Karpas-422 (cell line): Measurements from ENCODE around the gene KCTD16. TPM values are rescaled to one million over a fixed set of nuclear protein-coding genes. Genes with fewer than 3 reads are reported as not detected.

ENCODE experiments used
- DNase-seq: peaks from one replicate; pipeline ENCODE4 v3.0.0-alpha.2; 2015
- H2AFZ ChIP-seq: fragments of 200-600 bp; sonication (generic); 2 replicates; pipeline ENCODE4 v1.6.1; 2014; ENCODE audit warnings: antibody characterized with exemption, low read length, mixed read lengths
- H3K27ac ChIP-seq: fragments of 200-600 bp; sonication (generic); 2 replicates; pipeline ENCODE4 v1.5.1; 2014; ENCODE audit warnings: mild to moderate bottlenecking, low read length, moderate library complexity
- H3K27me3 ChIP-seq: fragments of 200-600 bp; sonication (generic); 2 replicates; pipeline ENCODE4 v1.6.1; 2014; ENCODE audit warnings: low read length, mixed read lengths
- H3K36me3 ChIP-seq: fragments of 200-600 bp; sonication (generic); 2 replicates; pipeline ENCODE4 v1.6.1; 2014; ENCODE audit warnings: low read length, mixed read lengths; ENCODE audit not compliant: insufficient read depth
- H3K4me1 ChIP-seq: fragments of 200-600 bp; sonication (generic); 2 replicates; pipeline ENCODE4 v1.6.1; 2014; ENCODE audit warnings: mild to moderate bottlenecking, low read length, mixed read lengths
- H3K4me2 ChIP-seq: fragments of 200-600 bp; sonication (generic); 2 replicates; pipeline ENCODE4 v1.6.1; 2014; ENCODE audit warnings: low read length, low read depth, mild to moderate bottlenecking; ENCODE audit not compliant: poor library complexity, severe bottlenecking
- H3K4me3 ChIP-seq: fragments of 200-600 bp; sonication (generic); 2 replicates; pipeline ENCODE4 v1.5.1; 2014; ENCODE audit warnings: mild to moderate bottlenecking, antibody characterized with exemption, low read length, mixed read lengths
- H3K79me2 ChIP-seq: fragments of 200-600 bp; sonication (generic); 2 replicates; pipeline ENCODE4 v1.6.1; 2014; ENCODE audit warnings: mild to moderate bottlenecking, low read length, mixed read lengths
- H3K9ac ChIP-seq: fragments of 200-600 bp; sonication (generic); 2 replicates; pipeline ENCODE4 v1.6.0; 2014; ENCODE audit warnings: low read length
- H3K9me2 ChIP-seq: fragments of 200-600 bp; sonication (generic), shearing (Covaris generic); replicated peaks from 2 replicates; pipeline ENCODE4 v1.6.0; 2014; ENCODE audit warnings: mild to moderate bottlenecking, low read length, moderate library complexity; ENCODE audit not compliant: insufficient read depth
- H3K9me3 ChIP-seq: fragments of 300-700, 200-600 bp; sonication (generic); 2 replicates; pipeline ENCODE4 v1.6.1; 2014; ENCODE audit warnings: low read length, mixed read lengths
- H4K20me1 ChIP-seq: fragments of 200-600 bp; sonication (generic); 2 replicates; pipeline ENCODE4 v1.6.1; 2014; ENCODE audit warnings: mild to moderate bottlenecking, antibody characterized with exemption, low read length, low read depth; ENCODE audit not compliant: insufficient read depth
- total RNA-seq: library from RNA; depleted of rRNA; stranded (reverse); fragments of >200 nt; shearing (Covaris generic); gene quantifications from 2 replicates; pipeline ENCODE4 v1.2.3, GENCODE V29; 2014; ENCODE audit warnings: low replicate concordance

The KCTD16 gene
- total RNA-seq, 1 experiment from 2014 or later, result 0.11 TPM

- Histone ChIP-seq H3K27ac (no peak overlapping the region), H3K27me3 (no peaks in the 10 kb centered on the region), H3K9me2 (no peaks in the 10 kb centered on the region), H3K9ac (no peak overlapping the region), H3K9me3 (no peaks in the 10 kb centered on the region), H3K4me3 (no peak overlapping the region), H2AFZ (no peak overlapping the region), H3K79me2 (no peaks in the 10 kb centered on the region), H3K4me2 (no peak overlapping the region), H3K4me1 (peaks cover 17% of the 10 kb centered on the region), H3K36me3 (no peaks in the 10 kb centered on the region), H4K20me1 (no peaks in the 10 kb centered on the region)
- DNase-seq, result no peak
Observed at GRCh38 chr5:144192661-144193060, 22.0 kb downstream of the KCTD16 start.

GRCh38 chr5:144194144-144194543 lies 23.5 kb downstream of the KCTD16 start:
- peaks cover 9% of the 10 kb centered on the region for H3K4me1 ChIP-seq
- no peaks in the 10 kb centered on the region for H3K79me2 ChIP-seq
- no peaks in the 10 kb centered on the region for H4K20me1 ChIP-seq
- no peak for DNase-seq
- no peak overlapping the region for H3K4me3 ChIP-seq
- H3K9me2 ChIP-seq, result no peaks in the 10 kb centered on the region
- H3K9ac ChIP-seq, result no peak overlapping the region
- H3K36me3 ChIP-seq, result no peaks in the 10 kb centered on the region
- no peaks in the 10 kb centered on the region for H3K9me3 ChIP-seq
- no peak overlapping the region for H3K4me2 ChIP-seq
- no peak overlapping the region for H2AFZ ChIP-seq
- H3K27me3 ChIP-seq, result no peaks in the 10 kb centered on the region
- no peak overlapping the region for H3K27ac ChIP-seq

- Histone ChIP-seq H3K9me3 (no peaks in the 10 kb centered on the region), H3K4me2 (no peak overlapping the region), H3K27ac (no peak overlapping the region), H3K9ac (no peak overlapping the region), H4K20me1 (no peaks in the 10 kb centered on the region), H3K4me3 (no peak overlapping the region), H3K4me1 (peaks cover 9% of the 10 kb centered on the region), H3K36me3 (no peaks in the 10 kb centered on the region), H3K79me2 (no peaks in the 10 kb centered on the region), H3K27me3 (no peaks in the 10 kb centered on the region), H3K9me2 (no peaks in the 10 kb centered on the region), H2AFZ (no peak overlapping the region)
- DNase-seq, result no peak
Observed at GRCh38 chr5:144195448-144195847, 24.8 kb downstream of the KCTD16 start.

DNA sequence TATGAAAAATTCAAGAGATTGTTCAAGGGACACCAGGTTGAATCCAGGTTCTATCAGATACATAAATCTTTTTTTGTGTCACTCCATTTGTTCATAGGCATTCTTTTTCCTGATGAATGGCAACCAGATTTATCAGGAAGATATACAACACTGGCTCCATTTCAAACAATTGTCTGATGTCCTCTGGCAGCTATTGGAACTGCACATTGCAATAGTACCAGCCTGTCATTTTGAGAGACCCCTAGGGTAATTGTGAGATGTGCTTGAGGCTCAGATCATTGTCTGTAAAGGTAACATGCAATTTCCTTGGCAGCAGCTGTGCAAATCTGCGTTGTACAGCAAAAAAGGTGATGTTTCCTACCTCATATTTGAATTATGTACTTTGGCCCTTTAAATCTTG lies 25.9 kb downstream of the KCTD16 start:
- Histone ChIP-seq H3K4me1 (peaks cover 4% of the 10 kb centered on the region), H3K9me3 (no peaks in the 10 kb centered on the region), H3K36me3 (no peaks in the 10 kb centered on the region), H3K9me2 (no peaks in the 10 kb centered on the region), H3K79me2 (no peaks in the 10 kb centered on the region), H3K27me3 (no peaks in the 10 kb centered on the region), H3K4me2 (no peak overlapping the region), H2AFZ (no peak overlapping the region), H3K27ac (no peak overlapping the region), H3K9ac (no peak overlapping the region), H3K4me3 (no peak overlapping the region), H4K20me1 (no peaks in the 10 kb centered on the region)
- no peak for DNase-seq

DNA sequence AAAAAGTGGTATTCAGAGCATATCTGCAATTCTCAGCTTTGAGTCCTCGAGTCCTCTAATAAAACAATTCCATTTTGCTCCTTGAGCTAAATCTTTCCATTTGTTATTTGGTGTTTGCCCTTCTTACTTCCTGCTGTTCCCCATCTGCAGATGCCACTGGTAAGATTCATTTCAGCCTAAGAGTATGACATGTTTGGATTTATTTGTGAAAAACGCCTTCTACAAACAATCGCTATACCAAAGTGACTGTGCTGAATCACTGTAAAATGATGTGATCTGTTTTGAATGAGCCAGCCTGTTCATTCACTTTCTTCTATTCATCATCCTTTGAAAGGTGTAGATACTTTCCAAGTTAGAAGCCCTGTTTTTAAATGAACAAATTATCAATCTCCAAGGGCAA lies 27.7 kb downstream of the KCTD16 start:
- H2AFZ ChIP-seq, result no peak overlapping the region

GRCh38 chr5:144201588-144201987 lies 30.9 kb downstream of the KCTD16 start:
- Histone ChIP-seq H4K20me1 (no peaks in the 10 kb centered on the region), H3K36me3 (no peaks in the 10 kb centered on the region), H2AFZ (no peak overlapping the region), H3K9me3 (no peaks in the 10 kb centered on the region), H3K79me2 (no peaks in the 10 kb centered on the region), H3K27me3 (no peaks in the 10 kb centered on the region), H3K27ac (no peak overlapping the region), H3K9ac (no peak overlapping the region), H3K9me2 (no peaks in the 10 kb centered on the region), H3K4me1 (no peaks in the 10 kb centered on the region), H3K4me2 (no peak overlapping the region), H3K4me3 (no peak overlapping the region)
- no peak for DNase-seq

More for the DNA sequence above, 27.7 kb downstream of the KCTD16 start:
- no peak overlapping the region for H3K9ac ChIP-seq
- H3K9me3 ChIP-seq, result no peaks in the 10 kb centered on the region
- no peaks in the 10 kb centered on the region for H3K36me3 ChIP-seq
- H3K9me2 ChIP-seq, result no peaks in the 10 kb centered on the region
- H3K4me3 ChIP-seq, result no peak overlapping the region
- H3K27me3 ChIP-seq, result no peaks in the 10 kb centered on the region
- H3K27ac ChIP-seq, result no peak overlapping the region
- H3K4me2 ChIP-seq, result no peak overlapping the region
- H3K4me1 ChIP-seq, result no peaks in the 10 kb centered on the region
- no peaks in the 10 kb centered on the region for H3K79me2 ChIP-seq
- no peaks in the 10 kb centered on the region for H4K20me1 ChIP-seq
- DNase-seq, result no peak

DNA sequence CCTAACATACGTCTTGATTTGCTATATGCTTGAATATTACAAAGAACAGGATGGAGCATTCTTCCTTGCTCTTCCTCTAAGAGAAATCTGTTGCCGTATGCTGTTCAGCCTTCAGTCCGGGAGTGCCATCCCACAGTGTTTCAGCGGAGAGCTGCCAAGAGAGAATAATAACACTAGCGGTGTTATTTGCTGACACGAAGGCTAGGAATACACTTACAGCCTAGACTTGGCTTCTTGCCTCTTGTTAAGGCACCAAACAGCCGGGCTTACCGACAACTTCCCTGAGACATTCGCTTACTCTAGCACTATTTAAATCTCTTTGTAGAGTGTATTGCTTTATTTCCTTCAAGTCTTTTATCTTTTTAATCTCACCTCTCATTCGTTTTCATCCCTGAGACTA lies 31.4 kb downstream of the KCTD16 start:
- no peak for DNase-seq
- H3K79me2 ChIP-seq, result no peaks in the 10 kb centered on the region
- H3K4me1 ChIP-seq, result no peaks in the 10 kb centered on the region
- H4K20me1 ChIP-seq, result no peaks in the 10 kb centered on the region
- H3K36me3 ChIP-seq, result no peaks in the 10 kb centered on the region
- no peak overlapping the region for H3K27ac ChIP-seq
- H2AFZ ChIP-seq, result no peak overlapping the region
- no peak overlapping the region for H3K4me3 ChIP-seq
- no peaks in the 10 kb centered on the region for H3K9me3 ChIP-seq
- no peaks in the 10 kb centered on the region for H3K27me3 ChIP-seq
- no peaks in the 10 kb centered on the region for H3K9me2 ChIP-seq
- H3K9ac ChIP-seq, result no peak overlapping the region
- no peak overlapping the region for H3K4me2 ChIP-seq

DNA sequence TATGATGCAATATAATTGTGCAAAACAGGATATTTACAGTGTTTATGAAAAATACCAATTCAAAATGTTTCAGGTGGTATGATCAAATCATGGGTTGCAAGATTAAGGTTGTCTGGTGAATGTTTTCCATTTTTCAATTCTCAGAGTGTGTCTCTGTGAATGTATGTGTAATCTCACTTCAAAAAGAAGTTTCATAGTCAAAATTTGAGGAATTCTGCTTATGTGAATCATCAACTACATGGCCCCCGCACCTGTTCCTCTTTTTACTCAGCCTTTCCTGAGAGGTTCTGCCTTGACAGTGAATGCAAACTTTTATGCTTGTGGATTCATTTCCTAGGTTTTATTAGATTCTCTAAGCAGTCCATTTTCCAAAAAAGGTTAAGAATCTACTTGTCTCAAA lies 32.1 kb downstream of the KCTD16 start:
- Histone ChIP-seq H3K9me2 (no peaks in the 10 kb centered on the region), H3K36me3 (no peaks in the 10 kb centered on the region), H3K79me2 (no peaks in the 10 kb centered on the region), H3K4me2 (no peak overlapping the region), H4K20me1 (no peaks in the 10 kb centered on the region), H3K9me3 (no peaks in the 10 kb centered on the region), H3K4me3 (no peak overlapping the region), H2AFZ (no peak overlapping the region), H3K27me3 (no peaks in the 10 kb centered on the region), H3K27ac (no peak overlapping the region), H3K4me1 (no peaks in the 10 kb centered on the region), H3K9ac (no peak overlapping the region)
- no peak for DNase-seq
